Body of pancreas (tissue), 4 donors: ENCODE results near the gene CFAP58. TPM values are rescaled to one million over a fixed set of nuclear protein-coding genes. Genes with fewer than 3 reads are reported as not detected.

Source experiments
- ATAC-seq: fragments of 150-250 bp; one replicate; pipeline ENCODE4 v1.9.1; 2016
- DNase-seq, 4 donors: peaks; one replicate each; pipeline ENCODE4 v3.0.0-alpha.2; 2019
- H3K27ac ChIP-seq, 4 donors: fragments of 200-600 bp; sonication (generic); 1 replicate in 3 of 4; 2 replicates in 1 of 4; pipeline versions ENCODE4 v1.5.1 to v1.6.1; 2016 to 2019; ENCODE audit warnings: mild to moderate bottlenecking in 1 of 4, mixed read lengths in 1 of 4, moderate library complexity in 1 of 4
- H3K27me3 ChIP-seq, 2 donors: fragments of 200-600 bp; sonication (generic); one replicate each; pipeline ENCODE4 v1.6.0; 2016; ENCODE audit warnings: mild to moderate bottlenecking in 1 of 2
- H3K36me3 ChIP-seq, 2 donors: fragments of 200-600 bp; sonication (generic); replicated peaks in 1 of 2; 2 replicates each; pipeline ENCODE4 v1.5.1; 2016; ENCODE audit warnings: low read depth in 2 of 2; ENCODE audit not compliant: insufficient read depth in 1 of 2
- H3K4me1 ChIP-seq: fragments of 200-600 bp; sonication (generic); one replicate; pipeline ENCODE4 v1.6.0; 2016
- H3K4me3 ChIP-seq, 2 donors: fragments of 200-600 bp; sonication (generic); 1 replicate in 1 of 2; 2 replicates in 1 of 2; pipeline ENCODE4 v1.5.1; 2016 to 2019
- H3K9me3 ChIP-seq, 3 donors: fragments of 200-600 bp; sonication (generic); 1 replicate in 2 of 3; 2 replicates in 1 of 3; pipeline ENCODE4 v1.5.1; 2016
- CTCF ChIP-seq, 7 experiments: fragments of 450-650 bp in 4 of 7; fragments of 200-600 bp in 3 of 7; sonication (generic) in 3 of 7; IDR thresholded peaks; one replicate each; pipeline ENCODE4 v1.5.1; 2016 to 2019; ENCODE audit warnings: antibody characterized with exemption in 7 of 7
- POLR2A ChIP-seq, 3 donors: fragments of 450-650 bp; IDR thresholded peaks; one replicate each; pipeline ENCODE4 v1.6.1; 2016; ENCODE audit warnings: antibody characterized with exemption in 3 of 3, mild to moderate bottlenecking in 2 of 3
- WGBS, 2 donors: methylation state at CpG; one replicate each; pipeline ENCODE4 v1.1.5; 2017; 5-methylcytosine and 5-hydroxymethylcytosine counted together
- intact Hi-C: fragments of 100-400 bp; cut with DNase I; formaldehyde crosslinking; loops from one replicate; pipeline ENCODE4 v1.15.1; 2023
- total RNA-seq, 2 donors: library from RNA; depleted of rRNA; stranded (reverse); fragments of >200 nt; gene quantifications; one replicate each; pipeline ENCODE4 v1.1.0, GENCODE V29; 2016

CFAP58 gene
- total RNA-seq, 2 donors from 2014 or later: 0.26 TPM; not detected in 1

DNA sequence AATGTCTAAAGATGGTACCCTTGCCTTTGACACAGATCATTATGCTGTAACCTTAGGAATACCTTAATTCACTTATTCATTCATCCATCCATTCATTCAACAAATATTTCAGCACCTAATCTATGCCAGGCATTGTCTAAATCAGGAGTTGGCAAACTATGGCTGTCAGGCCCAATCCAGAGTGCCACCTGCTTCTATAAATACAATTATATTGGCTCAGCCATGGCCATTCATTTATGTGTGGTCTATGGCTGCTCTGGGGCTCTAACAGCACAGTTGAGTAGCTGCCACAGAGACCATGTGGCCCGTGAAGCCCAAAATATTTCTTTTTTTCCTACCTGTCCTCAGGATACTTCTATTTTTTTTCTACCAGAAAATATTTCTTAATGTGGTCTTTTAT is 9.4 kb upstream of the CFAP58 start:
- WGBS, 2 donors: 95% methylated on average over 1 of the region's 1 CpG
- intact Hi-C loops: no loop called here
- Histone ChIP-seq H3K4me3 (no peak overlapping the region), H3K36me3 (no peaks in the 10 kb centered on the region), H3K4me1 (peaks cover 17% of the 10 kb centered on the region), H3K9me3 (no peaks in the 10 kb centered on the region), H3K27ac (no peak overlapping the region), H3K27me3 (no peaks in the 10 kb centered on the region)
- ATAC-seq (no peak), DNase-seq (no peak)
- no peak for TF ChIP-seq CTCF (IDR thresholded peaks at IDR 0.05)
- TF ChIP-seq POLR2A (IDR thresholded peaks at IDR 0.05): no peak

- no peak overlapping the region for H3K27ac ChIP-seq
- ATAC-seq: no peak
- H3K27me3 ChIP-seq: no peaks in the 10 kb centered on the region
- H3K4me1 ChIP-seq: peaks cover 20% of the 10 kb centered on the region
- no peaks in the 10 kb centered on the region for H3K9me3 ChIP-seq
- no peak for TF ChIP-seq CTCF (IDR thresholded peaks at IDR 0.05)
- TF ChIP-seq POLR2A (IDR thresholded peaks at IDR 0.05): no peak
- DNase-seq: no peak
- H3K36me3 ChIP-seq: no peaks in the 10 kb centered on the region
- no peak overlapping the region for H3K4me3 ChIP-seq
- intact Hi-C loops: loop anchor here (5.0 kb wide), 2 partner anchors 38 to 53 kb away; no protein-coding TSS in a partner anchor
These were observed 8.1 kb upstream of the CFAP58 start for GRCh38 chr10:104345515-104345914.

DNA sequence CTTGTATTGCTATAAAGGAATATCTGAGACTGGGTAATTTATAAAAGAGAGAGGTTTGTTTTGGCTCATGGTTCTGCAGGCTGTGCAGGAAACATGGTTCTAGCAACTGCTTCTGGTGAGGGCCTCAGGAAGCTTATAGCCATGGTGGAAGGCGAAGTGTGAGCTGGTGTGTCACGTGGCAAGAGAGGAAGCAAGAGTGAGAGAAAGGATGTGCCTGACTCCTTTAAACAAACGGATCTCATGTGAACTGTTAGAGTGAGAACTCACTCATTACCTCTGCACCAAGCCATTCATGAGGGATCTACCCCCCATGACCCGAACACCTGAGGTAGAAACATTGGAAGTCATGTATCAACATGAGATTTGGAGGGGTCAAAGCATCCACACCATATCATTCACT is 7.7 kb upstream of the CFAP58 start:
- intact Hi-C loops: loop anchor here (5.0 kb wide), 2 partner anchors 39 to 54 kb away; no protein-coding TSS in a partner anchor
- no peak for TF ChIP-seq POLR2A (IDR thresholded peaks at IDR 0.05)
- no peak for TF ChIP-seq CTCF (IDR thresholded peaks at IDR 0.05)
- no peak for DNase-seq
- 62 to 74% methylated on average over 4 of the region's 4 CpGs for WGBS, 2 donors
- no peak for ATAC-seq
- no peaks in the 10 kb centered on the region for H3K9me3 ChIP-seq
- no peak overlapping the region for H3K27ac ChIP-seq
- H3K36me3 ChIP-seq: no peaks in the 10 kb centered on the region
- H3K4me1 ChIP-seq: peaks cover 16% of the 10 kb centered on the region
- H3K4me3 ChIP-seq: no peak overlapping the region
- H3K27me3 ChIP-seq: no peaks in the 10 kb centered on the region

DNA sequence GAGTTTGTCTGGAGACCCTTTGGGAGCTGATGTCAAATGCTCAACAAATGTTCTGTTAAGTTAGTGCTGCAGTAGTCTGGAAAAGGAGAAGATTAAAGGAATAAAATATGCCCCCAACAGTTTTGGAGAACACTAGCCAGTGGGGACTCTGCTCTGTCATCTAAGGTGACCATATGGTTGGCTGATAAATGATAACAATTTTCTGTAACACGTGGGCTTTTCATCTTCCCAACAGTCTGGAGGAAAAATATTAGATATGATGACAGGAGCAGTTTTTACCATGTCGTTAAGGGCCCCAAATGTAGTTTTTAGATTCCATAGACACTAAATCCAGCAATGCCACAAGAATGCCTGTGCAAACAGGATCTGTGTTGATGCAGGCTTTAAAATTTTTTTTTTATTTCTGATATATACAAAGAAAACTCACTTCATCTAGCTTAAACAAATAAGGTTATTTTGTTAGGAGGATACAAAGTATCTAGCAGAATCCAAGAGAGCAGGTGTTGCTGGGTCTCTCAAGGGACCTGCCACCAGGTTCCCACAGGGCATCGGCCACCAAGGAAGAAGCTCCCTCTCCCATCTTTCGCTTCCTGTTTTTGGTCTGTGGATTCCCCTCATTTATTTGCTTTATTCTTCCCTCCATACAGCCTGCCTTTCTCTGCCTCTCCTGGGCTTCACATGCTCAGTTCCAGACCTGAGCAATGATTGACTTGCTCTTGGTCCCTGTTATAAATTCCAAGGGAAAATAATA is 6.2 kb upstream of the CFAP58 start:
- Histone ChIP-seq H3K4me1 (peaks cover 15% of the 10 kb centered on the region), H3K27ac (no peak overlapping the region), H3K9me3 (no peaks in the 10 kb centered on the region), H3K4me3 (no peak overlapping the region), H3K27me3 (no peaks in the 10 kb centered on the region), H3K36me3 (no peaks in the 10 kb centered on the region)
- no peak for ATAC-seq
- 58 to 68% methylated on average over 4 of the region's 4 CpGs for WGBS, 2 donors
- DNase-seq: no peak
- intact Hi-C loops: loop anchor here (5.0 kb wide), 2 partner anchors 40 to 55 kb away; no protein-coding TSS in a partner anchor
- no peak for TF ChIP-seq CTCF (IDR thresholded peaks at IDR 0.05)
- TF ChIP-seq POLR2A (IDR thresholded peaks at IDR 0.05): no peak

DNA sequence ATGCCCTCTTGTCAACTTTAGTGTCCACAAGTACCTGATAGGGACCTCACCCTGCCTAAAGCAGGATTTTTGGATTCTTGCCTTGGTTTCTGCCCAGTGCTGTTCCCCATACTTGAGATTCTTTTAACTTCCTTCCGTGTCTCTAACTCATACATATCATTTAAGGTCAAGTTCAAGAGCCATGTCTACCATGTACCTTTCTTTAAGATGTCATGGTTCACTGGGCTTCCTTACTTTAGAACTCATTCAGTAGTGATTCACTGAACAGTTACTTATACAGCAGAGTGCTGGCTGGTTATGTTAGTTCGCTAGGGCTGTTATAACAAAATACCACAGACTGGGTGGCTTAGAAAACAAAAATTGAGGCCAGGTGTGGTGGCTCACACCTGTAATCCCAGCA is 5.0 kb upstream of the CFAP58 start:
- no peak for TF ChIP-seq POLR2A (IDR thresholded peaks at IDR 0.05)
- Histone ChIP-seq H3K4me1 (peaks cover 16% of the 10 kb centered on the region), H3K27ac (no peak overlapping the region), H3K9me3 (no peaks in the 10 kb centered on the region), H3K27me3 (no peaks in the 10 kb centered on the region), H3K4me3 (no peak overlapping the region), H3K36me3 (no peaks in the 10 kb centered on the region)
- ATAC-seq (no peak), DNase-seq (no peak)
- WGBS, 2 donors: 76 to 80% methylated on average over 2 of the region's 2 CpGs
- intact Hi-C loops: loop anchor here (5.0 kb wide), 2 partner anchors 41 to 56 kb away; no protein-coding TSS in a partner anchor
